OCI-LY7 (cell line): ENCODE measurements around the gene EIF4H. TPM values are rescaled to one million over a fixed set of nuclear protein-coding genes. Genes with fewer than 3 reads are reported as not detected.

Source experiments
- BruUV-seq: library from RNA; stranded (reverse); fragments of 400-500 nt; replicated peaks from 2 replicates; lab custom pipeline; 2021; lab: Mats Ljungman, UMichigan
- CTCF ChIA-PET: fragments of 300-600 bp; sonication (Branson Sonifier 250); formaldehyde crosslinking; loops from one replicate; lab custom pipeline; 2022; ENCODE audit warnings: antibody characterized with exemption; ENCODE audit not compliant: unreplicated experiment; lab: Charles Lee
- POLR2A ChIA-PET: fragments of 300-600 bp; sonication (Branson Sonifier 250); formaldehyde crosslinking; loops from one replicate; lab custom pipeline; 2022; ENCODE audit warnings: antibody characterized with exemption; lab: Charles Lee
- DNase-seq: peaks from one replicate; pipeline ENCODE4 v3.0.0-alpha.2; 2015; ENCODE audit warnings: low spot score
- H2AFZ ChIP-seq: fragments of 200-600 bp; sonication (generic), shearing (Covaris generic); 2 replicates; pipeline ENCODE4 v1.6.1; 2014; ENCODE audit warnings: mild to moderate bottlenecking, antibody characterized with exemption, low read length, moderate library complexity
- H3K27ac ChIP-seq: fragments of 200-600 bp; sonication (generic); 2 replicates; pipeline ENCODE4 v1.5.1; 2014; ENCODE audit warnings: mixed run types, low read depth, mild to moderate bottlenecking, moderate library complexity, low read length, inconsistent platforms; ENCODE audit not compliant: poor library complexity, severe bottlenecking
- H3K36me3 ChIP-seq: fragments of 200-600 bp; sonication (generic); 2 replicates; pipeline ENCODE4 v1.6.1; 2014; ENCODE audit warnings: mild to moderate bottlenecking, antibody characterized with exemption, low read length, moderate library complexity, mixed read lengths; ENCODE audit not compliant: insufficient read depth
- H3K4me1 ChIP-seq: fragments of 200-600 bp; sonication (generic); 2 replicates; pipeline ENCODE4 v1.5.1; 2014; ENCODE audit warnings: mild to moderate bottlenecking, low read length; ENCODE audit not compliant: insufficient read depth, poor library complexity, severe bottlenecking
- H3K4me2 ChIP-seq: fragments of 200-600 bp; sonication (generic); 2 replicates; pipeline ENCODE4 v1.6.1; 2014; ENCODE audit warnings: mild to moderate bottlenecking, low read length
- H3K4me3 ChIP-seq: fragments of 200-600 bp; sonication (generic); 2 replicates; pipeline ENCODE4 v1.5.1; 2014; ENCODE audit warnings: mild to moderate bottlenecking, low read depth, low read length; ENCODE audit not compliant: poor library complexity, severe bottlenecking
- H3K79me2 ChIP-seq: fragments of 200-600 bp; sonication (generic); 2 replicates; pipeline ENCODE4 v1.6.1; 2016; ENCODE audit warnings: low read depth, mild to moderate bottlenecking, low read length, moderate library complexity, mixed read lengths; ENCODE audit not compliant: insufficient read depth
- H3K9me2 ChIP-seq: fragments of 200-600 bp; sonication (generic); 2 replicates; pipeline ENCODE4 v1.6.1; 2016; ENCODE audit warnings: mild to moderate bottlenecking, low read length, mixed read lengths; ENCODE audit not compliant: insufficient read depth
- H3K9me3 ChIP-seq: fragments of 200-600 bp; sonication (generic); 2 replicates; pipeline ENCODE4 v1.6.1; 2014; ENCODE audit warnings: mild to moderate bottlenecking, mixed run types, low read length, mixed read lengths
- H4K20me1 ChIP-seq: fragments of 200-600 bp; sonication (generic); 2 replicates; pipeline ENCODE4 v1.6.1; 2014; ENCODE audit warnings: mild to moderate bottlenecking, antibody characterized with exemption, low read length, moderate library complexity, mixed read lengths; ENCODE audit not compliant: insufficient read depth
- CTCF ChIP-seq: fragments of 200-600 bp; sonication (generic); conservative IDR thresholded peaks from 2 replicates; pipeline ENCODE4 v1.5.1; 2014; ENCODE audit warnings: mild to moderate bottlenecking, antibody characterized with exemption, low read length, moderate library complexity, mixed read lengths
- EZH2phosphoT487 ChIP-seq: fragments of 200-600 bp; sonication (generic); IDR thresholded peaks from 2 replicates; pipeline ENCODE4 v1.6.1; 2018; ENCODE audit warnings: low read depth, borderline replicate concordance, mild to moderate bottlenecking, mixed run types, antibody characterized with exemption, low read length, moderate library complexity, mixed read lengths
- intact Hi-C: fragments of 100-400 bp; cut with micrococcal nuclease; formaldehyde crosslinking; loops from one replicate; pipeline ENCODE4 v1.10.0; 2022; ENCODE audit not compliant: unreplicated experiment
- total RNA-seq, 2 experiments: library from RNA; depleted of rRNA in 1 of 2; stranded (reverse); fragments of >200 nt in 1 of 2; shearing (Covaris generic) in 1 of 2; gene quantifications; 2 replicates each; pipeline ENCODE4 v1.2.3, GENCODE V29; 2014 to 2022

The EIF4H gene
- total RNA-seq, 2 experiments from 2014 or later = 202 to 345 TPM

GRCh38 chr7:74217455-74218342 lies 43.5 kb downstream of the EIF4H start:
- BruUV-seq = TSS peak; percentile 72
- Histone ChIP-seq H3K4me1 (peaks cover 58% of the 10 kb centered on the region), H3K9me2 (no peaks in the 10 kb centered on the region), H4K20me1 (no peaks in the 10 kb centered on the region), H3K4me3 (peak overlapping the region; percentile 4), H3K36me3 (peaks cover 13% of the 10 kb centered on the region), H3K79me2 (no peaks in the 10 kb centered on the region), H3K27ac (peak overlapping the region; percentile 66), H3K4me2 (peak overlapping the region; percentile 56), H2AFZ (no peak overlapping the region), H3K9me3 (no peaks in the 10 kb centered on the region)
- ChIA-PET POLR2A (interaction anchor here (0.5 to 1.0 kb wide), 6 partner anchors 8 to 126 kb away, joined by 3 to 9 read pairs (median 4); partner anchors contain the start of gene LAT2), CTCF (interaction anchor here (0.6 to 1.0 kb wide), 4 partner anchors 8 to 479 kb away, joined by 3 to 7 read pairs (median 4); partner anchors contain the start of genes ABHD11 and LAT2)
- peak; percentile 68 for DNase-seq
- intact Hi-C loops = loop anchor here (10.0 kb wide), 1 partner anchor 247 kb away; no protein-coding TSS in a partner anchor
- TF ChIP-seq EZH2phosphoT487 (no peak), CTCF (no peak)

- no TSS peak for BruUV-seq
- Histone ChIP-seq H3K27ac (peak overlapping the region; percentile 66), H3K4me1 (peaks cover 61% of the 10 kb centered on the region), H4K20me1 (no peaks in the 10 kb centered on the region), H3K36me3 (peaks cover 13% of the 10 kb centered on the region), H2AFZ (no peak overlapping the region), H3K4me2 (no peak overlapping the region), H3K9me3 (no peaks in the 10 kb centered on the region), H3K9me2 (no peaks in the 10 kb centered on the region), H3K79me2 (no peaks in the 10 kb centered on the region), H3K4me3 (no peak overlapping the region)
- CTCF ChIA-PET = interaction anchor here (0.6 to 1.0 kb wide), 3 partner anchors 9 to 250 kb away, joined by 3 to 7 read pairs (median 4); partner anchors contain the start of gene LAT2
- POLR2A ChIA-PET = interaction anchor here (0.5 to 1.0 kb wide), 4 partner anchors 9 to 97 kb away, joined by 3 to 9 read pairs (median 4); partner anchors contain the start of gene LAT2
- intact Hi-C loops = loop anchor here (10.0 kb wide), 1 partner anchor 246 kb away; no protein-coding TSS in a partner anchor
- TF ChIP-seq CTCF (no peak), EZH2phosphoT487 (no peak)
- DNase-seq = no peak
Observed at GRCh38 chr7:74218343-74218698, 44.2 kb downstream of the EIF4H start.
